DOHH2 (cell line): ENCODE data around the gene CACNA1F.

Experiments used
- H3F3A ChIP-seq: fragments of 200-600 bp; sonication (generic), shearing (Covaris generic); 2 replicates; pipeline ENCODE4 v1.6.0; 2016; ENCODE audit warnings: antibody characterized with exemption, mild to moderate bottlenecking; ENCODE audit not compliant: control insufficient read depth, insufficient read depth
- H3K27ac ChIP-seq: fragments of 200-600 bp; sonication (generic); 2 replicates; pipeline ENCODE4 v1.5.1; 2014; ENCODE audit warnings: low read depth, mild to moderate bottlenecking, low read length, moderate library complexity
- H3K27me3 ChIP-seq: fragments of 200-600 bp; sonication (generic); 2 replicates; pipeline ENCODE4 v1.6.1; 2014; ENCODE audit warnings: mild to moderate bottlenecking, low read length, mixed read lengths; ENCODE audit not compliant: control insufficient read depth
- H3K36me3 ChIP-seq: fragments of 200-600 bp; sonication (generic); 2 replicates; pipeline ENCODE4 v1.6.1; 2014; ENCODE audit warnings: mild to moderate bottlenecking, low read length, moderate library complexity, mixed read lengths; ENCODE audit not compliant: control insufficient read depth
- H3K4me1 ChIP-seq: fragments of 200-600 bp; sonication (generic); 2 replicates; pipeline ENCODE4 v1.6.1; 2014; ENCODE audit warnings: mild to moderate bottlenecking, low read length, mixed read lengths; ENCODE audit not compliant: control insufficient read depth
- H3K4me2 ChIP-seq: fragments of 200-600 bp; sonication (generic); 2 replicates; pipeline ENCODE4 v1.6.0; 2014; ENCODE audit warnings: mild to moderate bottlenecking, low read length, moderate library complexity
- H3K4me3 ChIP-seq: fragments of 200-600 bp; sonication (generic); 2 replicates; pipeline ENCODE4 v1.5.1; 2014; ENCODE audit warnings: mild to moderate bottlenecking, low read length, mixed read lengths
- H3K79me2 ChIP-seq: fragments of 200-600 bp; sonication (generic); 2 replicates; pipeline ENCODE4 v1.6.1; 2014; ENCODE audit warnings: mild to moderate bottlenecking, low read length, mixed read lengths; ENCODE audit not compliant: control insufficient read depth
- H3K9me2 ChIP-seq: fragments of 200-600 bp; sonication (generic); replicated peaks from 2 replicates; pipeline ENCODE4 v1.6.1; 2014; ENCODE audit warnings: mild to moderate bottlenecking, low read length, mixed read lengths; ENCODE audit not compliant: control insufficient read depth
- H3K9me3 ChIP-seq: fragments of 200-600 bp; sonication (generic); 2 replicates; pipeline ENCODE4 v1.6.1; 2014; ENCODE audit warnings: antibody characterized with exemption, low read length, mixed read lengths; ENCODE audit not compliant: control insufficient read depth, insufficient read depth
- H4K20me1 ChIP-seq: fragments of 200-600 bp; sonication (generic); 2 replicates; pipeline ENCODE4 v1.6.0; 2014; ENCODE audit warnings: low read depth, mild to moderate bottlenecking, antibody characterized with exemption, low read length, moderate library complexity; ENCODE audit not compliant: control insufficient read depth, insufficient read depth
- EZH2phosphoT487 ChIP-seq: fragments of 200-600 bp; sonication (generic); IDR thresholded peaks from 2 replicates; pipeline ENCODE4 v1.6.1; 2017; ENCODE audit warnings: borderline replicate concordance, mild to moderate bottlenecking, antibody characterized with exemption, low read length, moderate library complexity, mixed read lengths
- TF ChIP-seq, protein P1 (sequence below): fragments of 200-600 bp; sonication (generic); IDR thresholded peaks from one replicate; pipeline ENCODE4 v1.5.1; 2014; ENCODE audit warnings: antibody characterized with exemption, mild to moderate bottlenecking, low read depth, low read length; ENCODE audit not compliant: poor library complexity, severe bottlenecking

CACNA1F gene

DNA sequence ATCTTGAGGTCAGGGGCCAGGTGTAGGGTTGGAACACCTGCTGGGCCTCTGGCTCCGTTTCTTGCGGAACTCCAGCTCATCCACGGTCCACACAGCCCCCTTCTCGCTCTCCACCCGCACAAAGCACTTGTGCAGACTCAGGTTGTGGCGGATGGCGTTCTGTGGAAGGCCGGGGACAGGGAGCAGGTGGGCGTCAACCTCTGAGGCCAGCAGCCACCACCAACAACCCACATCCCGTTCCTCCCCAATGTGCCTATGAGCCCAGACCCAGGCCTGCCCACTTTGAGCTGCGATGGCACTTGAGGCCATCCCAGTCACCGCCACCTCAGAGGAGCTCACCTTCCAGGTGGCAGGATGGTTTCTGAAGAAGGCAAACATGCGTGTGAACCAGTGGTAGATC lies 18.2 kb upstream of the CACNA1F start:
- Histone ChIP-seq H3K4me1 (no peaks in the 10 kb centered on the region), H3K27me3 (no peaks in the 10 kb centered on the region), H3K9me3 (no peaks in the 10 kb centered on the region), H3F3A (no peaks in the 10 kb centered on the region), H3K36me3 (no peaks in the 10 kb centered on the region), H4K20me1 (no peaks in the 10 kb centered on the region), H3K79me2 (no peaks in the 10 kb centered on the region), H3K9me2 (no peaks in the 10 kb centered on the region), H3K4me3 (no peak overlapping the region), H3K27ac (no peak overlapping the region), H3K4me2 (no peak overlapping the region)
- TF ChIP-seq, protein P1, sequence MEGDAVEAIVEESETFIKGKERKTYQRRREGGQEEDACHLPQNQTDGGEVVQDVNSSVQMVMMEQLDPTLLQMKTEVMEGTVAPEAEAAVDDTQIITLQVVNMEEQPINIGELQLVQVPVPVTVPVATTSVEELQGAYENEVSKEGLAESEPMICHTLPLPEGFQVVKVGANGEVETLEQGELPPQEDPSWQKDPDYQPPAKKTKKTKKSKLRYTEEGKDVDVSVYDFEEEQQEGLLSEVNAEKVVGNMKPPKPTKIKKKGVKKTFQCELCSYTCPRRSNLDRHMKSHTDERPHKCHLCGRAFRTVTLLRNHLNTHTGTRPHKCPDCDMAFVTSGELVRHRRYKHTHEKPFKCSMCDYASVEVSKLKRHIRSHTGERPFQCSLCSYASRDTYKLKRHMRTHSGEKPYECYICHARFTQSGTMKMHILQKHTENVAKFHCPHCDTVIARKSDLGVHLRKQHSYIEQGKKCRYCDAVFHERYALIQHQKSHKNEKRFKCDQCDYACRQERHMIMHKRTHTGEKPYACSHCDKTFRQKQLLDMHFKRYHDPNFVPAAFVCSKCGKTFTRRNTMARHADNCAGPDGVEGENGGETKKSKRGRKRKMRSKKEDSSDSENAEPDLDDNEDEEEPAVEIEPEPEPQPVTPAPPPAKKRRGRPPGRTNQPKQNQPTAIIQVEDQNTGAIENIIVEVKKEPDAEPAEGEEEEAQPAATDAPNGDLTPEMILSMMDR = no peak
- TF ChIP-seq EZH2phosphoT487 = no peak

DNA sequence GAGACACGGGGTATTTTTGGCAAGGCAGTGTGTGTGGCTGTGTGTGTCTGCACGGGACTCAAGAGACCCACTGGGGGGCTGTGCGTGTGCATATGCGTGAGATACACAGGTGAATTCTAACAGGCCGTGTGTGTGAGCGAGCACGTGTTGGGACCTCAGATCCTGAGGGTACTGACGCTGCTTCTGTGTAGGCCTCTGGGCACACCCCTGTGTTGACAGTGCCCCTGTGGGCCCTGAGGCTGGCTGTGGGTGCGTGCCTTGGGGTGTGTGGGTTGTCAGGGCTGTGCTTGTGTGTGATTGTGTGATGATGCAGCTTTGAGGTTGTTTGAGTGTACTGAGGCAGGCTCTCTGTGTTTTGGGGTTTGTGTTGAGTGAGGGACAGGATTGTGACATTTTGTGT lies 17.4 kb upstream of the CACNA1F start:
- Histone ChIP-seq H3K27ac (no peak overlapping the region), H3K4me2 (no peak overlapping the region), H3K36me3 (no peaks in the 10 kb centered on the region), H3K4me3 (no peak overlapping the region), H3F3A (no peaks in the 10 kb centered on the region), H4K20me1 (no peaks in the 10 kb centered on the region), H3K9me2 (no peaks in the 10 kb centered on the region), H3K79me2 (no peaks in the 10 kb centered on the region), H3K9me3 (no peaks in the 10 kb centered on the region), H3K27me3 (no peaks in the 10 kb centered on the region), H3K4me1 (no peaks in the 10 kb centered on the region)
- TF ChIP-seq, protein P1 = no peak
- no peak for TF ChIP-seq EZH2phosphoT487

DNA sequence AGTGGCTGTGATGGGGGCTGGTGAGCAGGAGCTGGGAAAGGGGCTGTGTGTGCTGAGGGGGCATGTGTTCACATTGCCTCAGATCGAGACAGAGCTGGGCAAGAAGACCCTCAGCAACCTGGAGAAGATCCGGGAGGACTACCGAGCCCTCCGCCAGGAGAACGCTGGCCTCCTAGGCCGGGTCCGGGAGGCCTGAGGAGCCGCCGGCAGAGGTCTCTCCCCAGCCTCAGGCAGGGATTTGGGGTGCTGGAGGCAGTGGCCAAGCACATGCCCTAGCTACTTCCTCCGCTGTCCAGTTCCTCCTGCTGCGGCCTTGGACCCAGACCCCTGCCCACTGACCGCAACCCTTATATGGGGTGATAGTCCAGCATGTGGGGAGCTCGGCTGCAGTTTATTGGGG lies 16.9 kb upstream of the CACNA1F start:
- no peaks in the 10 kb centered on the region for H3K36me3 ChIP-seq
- no peaks in the 10 kb centered on the region for H3F3A ChIP-seq
- no peaks in the 10 kb centered on the region for H3K79me2 ChIP-seq
- H3K9me2 ChIP-seq = no peaks in the 10 kb centered on the region
- TF ChIP-seq, protein P1 = no peak
- TF ChIP-seq EZH2phosphoT487 = no peak
- no peaks in the 10 kb centered on the region for H3K27me3 ChIP-seq
- no peaks in the 10 kb centered on the region for H3K4me1 ChIP-seq
- H3K27ac ChIP-seq = no peak overlapping the region
- H3K9me3 ChIP-seq = no peaks in the 10 kb centered on the region
- H3K4me2 ChIP-seq = no peak overlapping the region
- H4K20me1 ChIP-seq = no peaks in the 10 kb centered on the region
- H3K4me3 ChIP-seq = no peak overlapping the region

DNA sequence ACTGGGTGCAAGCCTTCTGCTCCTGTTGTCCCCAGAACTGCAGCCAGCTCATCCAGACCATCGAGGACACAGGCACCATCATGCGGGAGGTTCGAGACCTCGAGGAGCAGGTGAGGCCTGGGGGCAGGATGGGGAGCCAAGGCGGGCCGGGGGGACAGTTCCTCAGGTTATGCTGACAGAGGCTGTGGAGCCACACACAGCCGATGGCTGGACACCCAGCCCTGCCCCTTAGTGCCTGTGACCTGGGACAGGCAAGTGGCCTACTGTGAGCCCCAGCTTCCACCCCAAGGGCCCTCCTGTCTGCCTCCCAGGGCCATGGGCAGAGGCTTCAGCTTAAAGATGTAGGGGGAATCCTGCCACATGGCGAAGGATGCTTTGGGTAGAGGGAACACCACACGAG lies 16.5 kb upstream of the CACNA1F start:
- Histone ChIP-seq H3K9me3 (no peaks in the 10 kb centered on the region), H4K20me1 (no peaks in the 10 kb centered on the region), H3K4me3 (no peak overlapping the region), H3K4me2 (no peak overlapping the region), H3K4me1 (no peaks in the 10 kb centered on the region), H3K79me2 (no peaks in the 10 kb centered on the region), H3K27ac (no peak overlapping the region), H3K36me3 (no peaks in the 10 kb centered on the region), H3F3A (no peaks in the 10 kb centered on the region), H3K9me2 (no peaks in the 10 kb centered on the region), H3K27me3 (no peaks in the 10 kb centered on the region)
- TF ChIP-seq, protein P1 = no peak
- TF ChIP-seq EZH2phosphoT487 = no peak
